Right lobe of liver (tissue), 6 donors: ENCODE data around the gene GATD1. TPM values are rescaled to one million over a fixed set of nuclear protein-coding genes. Genes with fewer than 3 reads are reported as not detected.

Experiments
- ATAC-seq, 4 donors: fragments of 200-7000 bp; cut with Tn5 transposase; one replicate each; pipeline ENCODE4 v1.9.1; 2020; ENCODE audit warnings: mild to moderate bottlenecking in 4 of 4, moderate library complexity in 4 of 4
- DNase-seq, 3 donors: peaks; one replicate each; pipeline ENCODE4 v3.0.0-alpha.2; 2020
- H3K27ac ChIP-seq, 3 donors: fragments of 200-600 bp; one replicate each; pipeline ENCODE4 v1.8.0; 2022
- H3K27me3 ChIP-seq, 2 donors: fragments of 200-600 bp; one replicate each; pipeline ENCODE4 v1.8.0; 2022
- H3K36me3 ChIP-seq, 4 donors: fragments of 200-600 bp; sonication (generic) in 1 of 4; one replicate each; pipeline versions ENCODE4 v1.5.1 to v1.8.0; 2017 to 2022; ENCODE audit warnings: control low read depth in 1 of 4
- H3K4me1 ChIP-seq, 4 donors: fragments of 200-600 bp; sonication (generic) in 1 of 4; one replicate each; pipeline versions ENCODE4 v1.5.1 to v1.8.0; 2017 to 2022; ENCODE audit warnings: control low read depth in 1 of 4
- H3K4me3 ChIP-seq, 3 donors: fragments of 200-600 bp; one replicate each; pipeline ENCODE4 v1.8.0; 2022
- H3K9me3 ChIP-seq, 4 donors: fragments of 200-600 bp; sonication (generic) in 1 of 4; one replicate each; pipeline versions ENCODE4 v1.5.1 to v1.8.0; 2017 to 2022; ENCODE audit warnings: control low read depth in 1 of 4
- CTCF ChIP-seq, 4 donors: fragments of 200-600 bp in 3 of 4; fragments of 450-650 bp in 1 of 4; IDR thresholded peaks; one replicate each; pipeline versions ENCODE4 v1.5.1 to v1.8.0; 2016 to 2022; ENCODE audit warnings: antibody characterized with exemption in 4 of 4, mild to moderate bottlenecking in 2 of 4
- POLR2A ChIP-seq: fragments of 450-650 bp; IDR thresholded peaks from one replicate; pipeline ENCODE4 v1.6.1; 2017; ENCODE audit warnings: antibody characterized with exemption, mild to moderate bottlenecking
- WGBS: methylation state at CpG from one replicate; pipeline ENCODE4 v1.1.6; 2018; ENCODE audit warnings: low coverage, low lambda C conversion rate; ENCODE audit not compliant: insufficient coverage; ENCODE audit errors: missing lambda C conversion rate; 5-methylcytosine and 5-hydroxymethylcytosine counted together
- intact Hi-C, 2 donors: fragments of 100-400 bp; cut with DNase I; formaldehyde crosslinking; loops; one replicate each; pipeline versions ENCODE4 v1.11.2 to v1.14.1; 2022
- total RNA-seq, 6 experiments: library from RNA; depleted of rRNA in 2 of 6; stranded (reverse); fragments of >200 nt in 2 of 6; fragmentation: NEBNext Ultra II Directional in 3 of 6; extraction: Animal tissue kit (Norgen Biotek cat#: 25700) in 3 of 6; gene quantifications; one replicate each; pipeline versions ENCODE4 v1.1.0 to v1.2.4, GENCODE V29; 2016 to 2023
- donor health status: DM: no; HTN: yes; CAD: no.
- donor health status: DM: no; HTN: no; CAD: no.
- donor health status: DM: no; HTN: no; CAD: no.
- donor health status: DM: no; HTN: yes; CAD: no.
- donor health status: DM: no; HTN: yes; CAD: no.

The GATD1 gene
- total RNA-seq, 6 experiments from 2014 or later, result 15.8 to 31.9 (median 27.7) TPM

- intact Hi-C loops, result no loop called here
- TF ChIP-seq CTCF (IDR thresholded peaks at IDR 0.05), result no peak
- no peak for TF ChIP-seq POLR2A
- WGBS, result no CpG with 5 or more reads among the region's 5 CpGs
- Histone ChIP-seq H3K9me3 (no peaks in the 10 kb centered on the region), H3K36me3 (peaks cover 0 to 15% (median 6%) of the 10 kb centered on the region in 4 donors), H3K4me1 (peaks cover 0 to 9% (median 3%) of the 10 kb centered on the region in 4 donors), H3K4me3 (no peak overlapping the region), H3K27me3 (no peaks in the 10 kb centered on the region), H3K27ac (no peak overlapping the region)
- DNase-seq (no peak), ATAC-seq (no peak)
These were observed 3.9 kb downstream of the GATD1 start for GRCh38 chr11:773425-773824.

GRCh38 chr11:772429-773390 is 4.6 kb downstream of the GATD1 start:
- intact Hi-C loops, result no loop called here
- peaks cover 0 to 6% (median 2%) of the 10 kb centered on the region in 4 donors for H3K4me1 ChIP-seq
- ATAC-seq, result no peak
- peak in 2 of 3 donors; percentile 47 to 52 for DNase-seq
- H3K27me3 ChIP-seq, result no peaks in the 10 kb centered on the region
- H3K36me3 ChIP-seq, result peaks cover 0 to 15% (median 6%) of the 10 kb centered on the region in 4 donors
- H3K27ac ChIP-seq, result no peak overlapping the region
- WGBS, result 70% methylated on average over 2 of the region's 34 CpGs
- no peaks in the 10 kb centered on the region for H3K9me3 ChIP-seq
- no peak overlapping the region for H3K4me3 ChIP-seq
- TF ChIP-seq CTCF (IDR thresholded peaks at IDR 0.05) (no peak), POLR2A (no peak)

- Histone ChIP-seq H3K36me3 (peaks cover 0 to 22% (median 6%) of the 10 kb centered on the region in 4 donors), H3K9me3 (no peaks in the 10 kb centered on the region), H3K27me3 (no peaks in the 10 kb centered on the region), H3K4me1 (peaks cover 0 to 6% (median 2%) of the 10 kb centered on the region in 4 donors), H3K27ac (no peak overlapping the region), H3K4me3 (no peak overlapping the region)
- intact Hi-C loops, result no loop called here
- WGBS, result no CpG with 5 or more reads among the region's 15 CpGs
- no peak for TF ChIP-seq POLR2A
- no peak for TF ChIP-seq CTCF (IDR thresholded peaks at IDR 0.05)
- ATAC-seq (no peak), DNase-seq (no peak)
These were observed 5.6 kb downstream of the GATD1 start for GRCh38 chr11:771617-772204.

- Histone ChIP-seq H3K36me3 (peaks cover 0 to 30% (median 6%) of the 10 kb centered on the region in 4 donors), H3K27me3 (no peaks in the 10 kb centered on the region), H3K9me3 (no peaks in the 10 kb centered on the region), H3K4me1 (peaks cover 0 to under 1% (median 0%) of the 10 kb centered on the region in 4 donors), H3K4me3 (no peak overlapping the region), H3K27ac (no peak overlapping the region)
- DNase-seq (no peak), ATAC-seq (no peak)
- intact Hi-C loops, result no loop called here
- TF ChIP-seq POLR2A (no peak), CTCF (IDR thresholded peaks at IDR 0.05) (no peak)
- 100% methylated on average over 1 of the region's 32 CpGs for WGBS
These were observed 6.4 kb downstream of the GATD1 start for GRCh38 chr11:770642-771616.
